ENCODE data around the gene DUSP7. TPM values are rescaled to one million over a fixed set of nuclear protein-coding genes. Genes with fewer than 3 reads are reported as not detected.

DUSP7 gene
- total and polyA plus RNA-seq, 2 donors from 2014 or later = 10.1 to 19.8 TPM

DNA sequence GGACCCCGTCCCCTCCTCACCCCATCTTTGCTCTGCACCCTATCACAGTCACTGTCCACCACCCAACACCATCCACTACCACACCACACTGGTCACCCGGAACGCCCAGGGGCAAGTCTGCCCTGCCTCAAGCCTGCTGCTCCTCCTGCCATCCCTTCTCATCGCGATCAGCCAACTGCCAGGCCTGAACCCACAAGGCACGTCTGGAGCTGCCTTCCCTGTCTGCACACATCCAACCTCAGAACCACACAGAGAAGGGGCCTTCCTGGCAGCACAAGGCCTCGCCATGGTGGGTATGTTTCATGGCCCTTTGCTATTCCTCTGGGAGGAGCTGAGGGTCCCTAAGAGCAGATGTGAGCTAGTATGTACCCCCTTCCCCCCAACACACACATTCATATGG is 3.4 kb upstream of the DUSP7 start:
- TF ChIP-seq, protein P1, sequence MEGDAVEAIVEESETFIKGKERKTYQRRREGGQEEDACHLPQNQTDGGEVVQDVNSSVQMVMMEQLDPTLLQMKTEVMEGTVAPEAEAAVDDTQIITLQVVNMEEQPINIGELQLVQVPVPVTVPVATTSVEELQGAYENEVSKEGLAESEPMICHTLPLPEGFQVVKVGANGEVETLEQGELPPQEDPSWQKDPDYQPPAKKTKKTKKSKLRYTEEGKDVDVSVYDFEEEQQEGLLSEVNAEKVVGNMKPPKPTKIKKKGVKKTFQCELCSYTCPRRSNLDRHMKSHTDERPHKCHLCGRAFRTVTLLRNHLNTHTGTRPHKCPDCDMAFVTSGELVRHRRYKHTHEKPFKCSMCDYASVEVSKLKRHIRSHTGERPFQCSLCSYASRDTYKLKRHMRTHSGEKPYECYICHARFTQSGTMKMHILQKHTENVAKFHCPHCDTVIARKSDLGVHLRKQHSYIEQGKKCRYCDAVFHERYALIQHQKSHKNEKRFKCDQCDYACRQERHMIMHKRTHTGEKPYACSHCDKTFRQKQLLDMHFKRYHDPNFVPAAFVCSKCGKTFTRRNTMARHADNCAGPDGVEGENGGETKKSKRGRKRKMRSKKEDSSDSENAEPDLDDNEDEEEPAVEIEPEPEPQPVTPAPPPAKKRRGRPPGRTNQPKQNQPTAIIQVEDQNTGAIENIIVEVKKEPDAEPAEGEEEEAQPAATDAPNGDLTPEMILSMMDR (IDR thresholded peaks at IDR 0.05; ENCODE audit: borderline replicate concordance, extremely low read depth, insufficient read depth) = no peak
- H3K36me3 ChIP-seq (ENCODE audit: control insufficient read depth in 2 of 3, insufficient read depth in 3 of 3, low read length in 3 of 3) = no peaks in the 10 kb centered on the region
- DNase-seq (no peak), FAIRE-seq (no peak)
- H3K9me3 ChIP-seq (ENCODE audit: control insufficient read depth in 2 of 3, insufficient read depth in 1 of 3, low read length in 3 of 3) = no peaks in the 10 kb centered on the region
- no peak overlapping the region for H3K9ac ChIP-seq (ENCODE audit: low read length in 3 of 3)
- no peak overlapping the region for H3K27ac ChIP-seq (ENCODE audit: low read depth in 2 of 2, low read length in 2 of 2)
- peaks cover 0 to 11% (median 0%) of the 10 kb centered on the region in 3 donors for H3K4me1 ChIP-seq (ENCODE audit: control insufficient read depth in 2 of 3, insufficient read depth in 2 of 3, low read depth in 1 of 3, low read length in 3 of 3)
- intact Hi-C loops (cut with DNase I) = no loop called here
- H3K4me3 ChIP-seq (ENCODE audit: low read length in 3 of 3) = no peak overlapping the region
- H3K27me3 ChIP-seq (ENCODE audit: control insufficient read depth, insufficient read depth, low read length) = no peaks in the 10 kb centered on the region

DNA sequence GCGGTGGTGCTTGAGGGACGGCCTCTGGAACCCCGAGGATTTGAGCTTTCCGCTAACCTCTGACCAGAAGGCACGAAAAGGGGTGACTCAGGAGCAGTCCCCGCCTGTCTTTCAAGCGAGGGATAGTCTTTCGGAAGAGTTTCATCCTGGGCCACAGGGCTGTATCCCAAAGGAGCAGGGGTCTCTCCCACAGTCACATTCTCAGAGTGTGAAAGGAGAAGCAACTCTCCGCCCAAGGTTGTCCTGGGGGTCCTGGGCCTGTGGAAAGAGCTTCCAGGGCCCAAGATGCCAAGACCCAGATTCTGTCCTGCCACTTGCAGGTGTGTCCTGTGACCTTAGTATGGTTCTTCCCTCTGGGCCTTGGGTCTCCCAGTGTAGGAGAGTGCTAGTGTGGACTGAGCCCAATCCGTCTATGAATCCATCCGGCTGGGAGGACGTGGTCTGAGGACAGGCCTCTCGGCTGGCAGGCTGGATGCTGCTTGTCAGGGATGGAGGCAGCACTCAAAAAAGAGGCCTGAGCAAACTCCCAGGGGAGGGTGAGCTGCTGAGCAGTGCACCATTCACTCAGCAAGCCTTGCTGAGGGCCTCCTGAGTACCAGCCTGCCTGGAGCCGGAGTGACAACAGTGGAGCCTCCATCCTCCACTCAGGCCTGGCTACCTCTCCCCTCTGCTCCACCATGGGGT is 1.6 kb upstream of the DUSP7 start:
- DNase-seq (peak in 1 of 5 donors; percentile 68), FAIRE-seq (no peak)
- intact Hi-C loops (cut with DNase I) = no loop called here
- Histone ChIP-seq H3K36me3 (ENCODE audit: control insufficient read depth in 2 of 3, insufficient read depth in 3 of 3, low read length in 3 of 3) (peaks cover 0 to 2% (median 0%) of the 10 kb centered on the region in 3 donors), H3K27me3 (ENCODE audit: control insufficient read depth, insufficient read depth, low read length) (no peaks in the 10 kb centered on the region), H3K27ac (ENCODE audit: low read depth in 2 of 2, low read length in 2 of 2) (no peak overlapping the region), H3K4me3 (ENCODE audit: low read length in 3 of 3) (peak overlapping the region; percentile 43 to 65 (median 57)), H3K9me3 (ENCODE audit: control insufficient read depth in 2 of 3, insufficient read depth in 1 of 3, low read length in 3 of 3) (no peaks in the 10 kb centered on the region), H3K4me1 (ENCODE audit: control insufficient read depth in 2 of 3, insufficient read depth in 2 of 3, low read depth in 1 of 3, low read length in 3 of 3) (peaks cover 0 to 29% (median 3%) of the 10 kb centered on the region in 3 donors), H3K9ac (ENCODE audit: low read length in 3 of 3) (peak overlapping the region; percentile 42 to 77 (median 51))
- TF ChIP-seq, protein P1 (IDR thresholded peaks at IDR 0.05; ENCODE audit: borderline replicate concordance, extremely low read depth, insufficient read depth) = no peak

DNA sequence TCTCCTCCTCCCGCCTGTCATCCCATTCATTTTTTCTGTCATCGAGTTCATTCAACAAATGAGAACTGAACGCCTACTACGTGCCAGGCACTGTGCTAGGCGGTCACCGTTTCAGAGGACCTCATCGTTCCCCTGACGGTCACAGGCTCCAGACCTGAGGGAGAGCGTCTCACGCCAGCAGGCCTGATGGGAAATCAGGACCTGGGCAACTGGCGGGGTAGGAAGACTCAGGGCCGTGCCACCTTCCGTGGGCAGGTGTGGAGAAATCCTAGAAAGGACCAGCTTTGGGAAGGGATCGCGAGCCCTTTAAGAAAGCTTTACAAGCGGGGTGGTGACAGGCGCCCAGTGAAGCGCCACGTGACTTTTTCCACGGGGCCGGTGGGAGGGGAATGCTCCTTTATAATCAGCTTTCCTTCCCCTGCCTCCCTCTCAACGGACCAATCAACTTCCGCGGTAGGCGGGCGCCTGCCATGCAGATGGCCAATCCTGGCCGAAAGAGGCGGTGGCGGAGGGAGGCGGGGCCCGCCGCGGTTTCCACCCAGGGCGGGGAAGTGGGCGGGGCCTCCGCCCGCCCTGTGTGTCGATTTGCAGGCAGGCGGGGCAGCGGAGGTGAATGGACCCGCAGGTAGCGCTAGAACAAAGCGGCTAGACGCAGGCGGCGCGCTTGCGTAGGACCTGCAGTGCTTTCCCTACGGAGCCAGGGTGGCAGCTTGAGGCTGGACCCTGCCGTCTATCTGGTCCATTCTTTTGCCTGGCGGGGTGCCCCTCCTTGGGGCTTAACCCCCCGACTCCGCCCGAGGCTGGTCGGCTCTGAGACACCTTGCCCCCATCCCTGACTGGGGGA is 819 bp upstream of the DUSP7 start:
- intact Hi-C loops (cut with DNase I) = no loop called here
- H3K27ac ChIP-seq (ENCODE audit: low read depth in 2 of 2, low read length in 2 of 2) = peak overlapping the region; percentile 79 to 93
- H3K27me3 ChIP-seq (ENCODE audit: control insufficient read depth, insufficient read depth, low read length) = no peaks in the 10 kb centered on the region
- TF ChIP-seq, protein P1 (IDR thresholded peaks at IDR 0.05; ENCODE audit: borderline replicate concordance, extremely low read depth, insufficient read depth) = peak; percentile 12
- peak overlapping the region; percentile 52 to 77 (median 68) for H3K9ac ChIP-seq (ENCODE audit: low read length in 3 of 3)
- H3K4me3 ChIP-seq (ENCODE audit: low read length in 3 of 3) = peak overlapping the region; percentile 71 to 87 (median 76)
- H3K36me3 ChIP-seq (ENCODE audit: control insufficient read depth in 2 of 3, insufficient read depth in 3 of 3, low read length in 3 of 3) = peaks cover 0 to 2% (median 0%) of the 10 kb centered on the region in 3 donors
- FAIRE-seq = peak; percentile 98
- H3K9me3 ChIP-seq (ENCODE audit: control insufficient read depth in 2 of 3, insufficient read depth in 1 of 3, low read length in 3 of 3) = no peaks in the 10 kb centered on the region
- H3K4me1 ChIP-seq (ENCODE audit: control insufficient read depth in 2 of 3, insufficient read depth in 2 of 3, low read depth in 1 of 3, low read length in 3 of 3) = peaks cover 0 to 34% (median 9%) of the 10 kb centered on the region in 3 donors
- DNase-seq = peak; percentile 99 to 100 (median 100)
